ENCODE measurements around the gene SRP68.
"Not testable (repeated sequence)": the region's sequence is repeated elsewhere in the genome, so short reads cannot be mapped to it uniquely, and the experiment has no call there.

The SRP68 gene

GRCh38 chr17:76049239-76049638 lies 23.1 kb downstream of the SRP68 start:
- Mint-ChIP-seq H3K27me3 (no peaks in the 10 kb centered on the region), H3K4me1 (ENCODE audit: low read depth) (peaks cover 31% of the 10 kb centered on the region), H3K4me3 (no peak overlapping the region), H3K36me3 (ENCODE audit: low read depth) (peaks cover 89% of the 10 kb centered on the region), H3K9me3 (no peaks in the 10 kb centered on the region), H3K27ac (peak overlapping the region; percentile 34)
- DNase-seq, result no peak

GRCh38 chr17:76048711-76049110 lies 23.6 kb downstream of the SRP68 start:
- Mint-ChIP-seq H3K27me3 (no peaks in the 10 kb centered on the region), H3K4me3 (no peak overlapping the region)

GRCh38 chr17:76048025-76048605 lies 24.2 kb downstream of the SRP68 start:
- no peak for DNase-seq
- Mint-ChIP-seq H3K36me3 (ENCODE audit: low read depth) (peaks cover 89% of the 10 kb centered on the region), H3K9me3 (no peaks in the 10 kb centered on the region), H3K4me1 (ENCODE audit: low read depth) (peaks cover 20% of the 10 kb centered on the region), H3K27ac (no peak overlapping the region), H3K4me3 (no peak overlapping the region), H3K27me3 (no peaks in the 10 kb centered on the region)

More at GRCh38 chr17:76048711-76049110, 23.6 kb downstream of the SRP68 start:
- Mint-ChIP-seq H3K36me3 (ENCODE audit: low read depth) (peaks cover 89% of the 10 kb centered on the region), H3K4me1 (ENCODE audit: low read depth) (peaks cover 26% of the 10 kb centered on the region), H3K27ac (peak overlapping the region; percentile 22), H3K9me3 (no peaks in the 10 kb centered on the region)
- DNase-seq, result no peak

GRCh38 chr17:76046064-76046463 lies 26.3 kb downstream of the SRP68 start:
- H3K4me1 Mint-ChIP-seq (ENCODE audit: low read depth), result peaks cover 16% of the 10 kb centered on the region
- H3K4me3 Mint-ChIP-seq, result no peak overlapping the region
- no peak for DNase-seq
- no peak overlapping the region for H3K27ac Mint-ChIP-seq
- H3K36me3 Mint-ChIP-seq (ENCODE audit: low read depth), result peaks cover 91% of the 10 kb centered on the region
- H3K9me3 Mint-ChIP-seq, result no peaks in the 10 kb centered on the region
- H3K27me3 Mint-ChIP-seq, result no peaks in the 10 kb centered on the region

GRCh38 chr17:76044475-76045007 lies 27.8 kb downstream of the SRP68 start:
- not testable (repeated sequence) for DNase-seq; H3K4me1 Mint-ChIP-seq (ENCODE audit: low read depth); H3K27me3 Mint-ChIP-seq; H3K27ac Mint-ChIP-seq; H3K9me3 Mint-ChIP-seq; H3K4me3 Mint-ChIP-seq
- H3K36me3 Mint-ChIP-seq (ENCODE audit: low read depth), result peaks cover 92% of the 10 kb centered on the region

- H3K36me3 Mint-ChIP-seq (ENCODE audit: low read depth), result peaks cover 93% of the 10 kb centered on the region
- H3K9me3 Mint-ChIP-seq; H3K4me1 Mint-ChIP-seq (ENCODE audit: low read depth): not testable (repeated sequence)
Observed at GRCh38 chr17:76042868-76043267, 29.4 kb downstream of the SRP68 start.

GRCh38 chr17:76040376-76040775 lies 31.9 kb downstream of the SRP68 start:
- Mint-ChIP-seq H3K27me3 (no peaks in the 10 kb centered on the region), H3K27ac (peak overlapping the region; percentile 12), H3K4me1 (ENCODE audit: low read depth) (peaks cover 5% of the 10 kb centered on the region), H3K4me3 (no peak overlapping the region), H3K36me3 (ENCODE audit: low read depth) (peaks cover 88% of the 10 kb centered on the region), H3K9me3 (no peaks in the 10 kb centered on the region)
- DNase-seq, result no peak

More at GRCh38 chr17:76042868-76043267, 29.4 kb downstream of the SRP68 start:
- DNase-seq, H3K4me3 Mint-ChIP-seq, H3K27me3 Mint-ChIP-seq: not testable (repeated sequence)
- peak overlapping the region; percentile 29 for H3K27ac Mint-ChIP-seq

- H3K27me3 Mint-ChIP-seq, result no peaks in the 10 kb centered on the region
- no peaks in the 10 kb centered on the region for H3K9me3 Mint-ChIP-seq
- peaks cover 5% of the 10 kb centered on the region for H3K4me1 Mint-ChIP-seq (ENCODE audit: low read depth)
- no peak for DNase-seq
- H3K4me3 Mint-ChIP-seq, result no peak overlapping the region
- H3K36me3 Mint-ChIP-seq (ENCODE audit: low read depth), result peaks cover 77% of the 10 kb centered on the region
- H3K27ac Mint-ChIP-seq, result peak overlapping the region; percentile 56
Observed at GRCh38 chr17:76039121-76039520, 33.2 kb downstream of the SRP68 start.

- Mint-ChIP-seq H3K9me3 (no peaks in the 10 kb centered on the region), H3K36me3 (ENCODE audit: low read depth) (peaks cover 66% of the 10 kb centered on the region), H3K4me1 (ENCODE audit: low read depth) (peaks cover 5% of the 10 kb centered on the region), H3K27ac (peak overlapping the region; percentile 56), H3K27me3 (no peaks in the 10 kb centered on the region), H3K4me3 (no peak overlapping the region)
- DNase-seq, result no peak
Observed at GRCh38 chr17:76038050-76038449, 34.3 kb downstream of the SRP68 start.

- Mint-ChIP-seq H3K27me3 (no peaks in the 10 kb centered on the region), H3K36me3 (ENCODE audit: low read depth) (peaks cover 55% of the 10 kb centered on the region), H3K4me3 (no peak overlapping the region), H3K27ac (peak overlapping the region; percentile 49), H3K9me3 (no peaks in the 10 kb centered on the region), H3K4me1 (ENCODE audit: low read depth) (peaks cover 5% of the 10 kb centered on the region)
- DNase-seq, result no peak
Observed at GRCh38 chr17:76036497-76037261, 35.6 kb downstream of the SRP68 start.

GRCh38 chr17:76034428-76035350 lies 37.6 kb downstream of the SRP68 start:
- H3K27me3 Mint-ChIP-seq, result no peaks in the 10 kb centered on the region

GRCh38 chr17:76033139-76033538 lies 39.2 kb downstream of the SRP68 start:
- no peaks in the 10 kb centered on the region for H3K9me3 Mint-ChIP-seq
- H3K4me1 Mint-ChIP-seq (ENCODE audit: low read depth), result peaks cover 20% of the 10 kb centered on the region
- H3K27ac Mint-ChIP-seq, result no peak overlapping the region
- peaks cover 19% of the 10 kb centered on the region for H3K36me3 Mint-ChIP-seq (ENCODE audit: low read depth)
- H3K4me3 Mint-ChIP-seq, result no peak overlapping the region
- H3K27me3 Mint-ChIP-seq, result no peaks in the 10 kb centered on the region
- DNase-seq, result no peak

More at GRCh38 chr17:76034428-76035350, 37.6 kb downstream of the SRP68 start:
- peaks cover 35% of the 10 kb centered on the region for H3K36me3 Mint-ChIP-seq (ENCODE audit: low read depth)
- no peak for DNase-seq
- H3K27ac Mint-ChIP-seq, result no peak overlapping the region
- no peak overlapping the region for H3K4me3 Mint-ChIP-seq
- H3K4me1 Mint-ChIP-seq (ENCODE audit: low read depth), result peaks cover 9% of the 10 kb centered on the region
- no peaks in the 10 kb centered on the region for H3K9me3 Mint-ChIP-seq

- peaks cover 20% of the 10 kb centered on the region for H3K4me1 Mint-ChIP-seq (ENCODE audit: low read depth)
- H3K27ac Mint-ChIP-seq, result no peak overlapping the region
- H3K36me3 Mint-ChIP-seq (ENCODE audit: low read depth), result peaks cover 15% of the 10 kb centered on the region
- no peaks in the 10 kb centered on the region for H3K27me3 Mint-ChIP-seq
- H3K9me3 Mint-ChIP-seq, result no peaks in the 10 kb centered on the region
- no peak overlapping the region for H3K4me3 Mint-ChIP-seq
- DNase-seq, result no peak
Observed at GRCh38 chr17:76032780-76033108, 39.6 kb downstream of the SRP68 start.

- no peak overlapping the region for H3K4me3 Mint-ChIP-seq
- DNase-seq, result no peak
- peaks cover 10% of the 10 kb centered on the region for H3K36me3 Mint-ChIP-seq (ENCODE audit: low read depth)
- H3K4me1 Mint-ChIP-seq (ENCODE audit: low read depth), result peaks cover 20% of the 10 kb centered on the region
- H3K9me3 Mint-ChIP-seq, result no peaks in the 10 kb centered on the region
- H3K27ac Mint-ChIP-seq, result no peak overlapping the region
- no peaks in the 10 kb centered on the region for H3K27me3 Mint-ChIP-seq
Observed at GRCh38 chr17:76032073-76032779, 40.1 kb downstream of the SRP68 start.
